Stimulated activated CD4-positive, alpha-beta T cell treated with anti-CD3 and anti-CD28 coated beads, Interleukin-2, amount 100 ng/mL, for 24 hours (primary cell): ENCODE measurements around the gene CCDC47.
A peak's percentile ranks its signal among the peaks of the same experiment; 100 is the strongest.

ENCODE experiments used
- DNase-seq, 2 donors: peaks; one replicate each; pipeline ENCODE4 v3.0.0-alpha.2; 2020

The CCDC47 gene

DNA sequence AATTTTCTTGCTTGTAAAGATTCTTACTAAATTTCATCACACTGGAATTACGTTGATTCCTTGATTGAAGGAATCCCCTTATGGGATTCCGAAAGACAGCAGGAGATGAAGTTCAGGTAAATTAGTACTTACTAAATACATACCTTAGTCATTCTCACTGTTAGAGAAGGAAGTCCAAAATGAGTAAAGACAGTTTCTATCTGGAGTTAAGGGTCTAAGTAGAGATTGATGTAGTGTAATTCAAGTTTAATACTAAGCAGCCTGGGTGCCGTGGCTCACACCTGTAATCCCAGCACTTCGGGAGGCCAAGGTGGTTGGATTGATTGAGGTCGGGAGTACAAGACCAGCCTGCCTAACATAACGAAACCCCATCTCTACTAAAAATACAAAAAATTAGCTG, 10.1 kb upstream of the CCDC47 start:
- no peak for DNase-seq

DNA sequence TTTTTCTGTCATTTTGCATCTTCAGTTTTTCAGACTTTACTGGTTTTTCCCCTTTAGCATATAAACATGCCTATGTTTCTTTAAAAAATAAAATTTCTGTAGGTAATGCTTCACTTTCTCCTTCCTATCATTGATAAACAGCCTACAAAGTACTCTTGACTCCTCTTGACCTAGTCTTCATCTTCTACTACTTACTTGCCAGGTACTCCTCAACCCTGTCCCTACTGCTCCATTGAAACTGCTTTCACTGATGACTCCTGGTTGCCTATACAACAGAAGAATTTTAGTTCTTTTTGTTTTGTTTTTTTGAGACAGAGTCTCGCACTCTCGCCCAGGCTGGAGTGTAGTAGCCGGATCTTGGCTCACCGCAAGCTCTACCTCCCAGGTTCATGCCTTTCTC, 7.5 kb upstream of the CCDC47 start:
- no peak for DNase-seq

DNA sequence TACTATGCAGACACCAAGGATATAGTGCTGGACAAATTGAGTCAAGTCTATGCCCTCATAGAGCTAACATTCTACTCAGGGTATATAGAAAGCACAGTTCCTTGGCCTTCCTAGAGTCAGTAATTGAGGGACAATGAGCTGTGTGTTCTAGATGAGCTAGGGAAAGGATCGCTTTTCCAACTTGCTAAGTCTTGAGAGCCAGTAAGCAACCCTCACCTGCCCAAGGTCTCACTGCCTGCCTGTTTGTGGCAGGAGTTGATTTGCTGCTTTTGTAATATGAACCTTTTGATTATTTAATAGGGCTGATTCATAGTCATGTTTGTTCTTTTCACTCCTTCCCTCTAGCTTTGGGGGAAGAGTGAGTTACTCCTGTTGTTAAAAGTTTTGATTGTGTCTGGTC, 7.1 kb upstream of the CCDC47 start:
- no peak for DNase-seq

DNA sequence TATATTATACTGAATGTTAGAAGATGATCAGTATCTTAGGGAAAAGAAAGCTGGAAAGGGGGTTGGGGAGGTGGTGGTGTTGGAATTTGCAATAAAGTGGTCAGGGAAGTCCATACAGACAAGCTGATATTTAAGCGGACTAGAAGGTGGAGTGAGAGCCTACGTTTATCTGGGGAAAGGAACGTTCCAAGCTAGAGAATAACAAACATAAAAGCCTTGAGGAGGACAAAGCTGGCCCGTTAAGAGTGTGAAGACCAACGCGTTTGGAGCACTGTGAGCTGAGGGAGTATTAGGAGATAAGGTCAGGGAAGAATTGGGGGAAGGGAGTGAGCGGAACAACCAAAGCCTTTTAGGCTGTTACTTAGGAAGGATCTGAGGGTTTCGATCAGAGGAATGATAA, 2.0 kb upstream of the CCDC47 start:
- DNase-seq, result no peak

DNA sequence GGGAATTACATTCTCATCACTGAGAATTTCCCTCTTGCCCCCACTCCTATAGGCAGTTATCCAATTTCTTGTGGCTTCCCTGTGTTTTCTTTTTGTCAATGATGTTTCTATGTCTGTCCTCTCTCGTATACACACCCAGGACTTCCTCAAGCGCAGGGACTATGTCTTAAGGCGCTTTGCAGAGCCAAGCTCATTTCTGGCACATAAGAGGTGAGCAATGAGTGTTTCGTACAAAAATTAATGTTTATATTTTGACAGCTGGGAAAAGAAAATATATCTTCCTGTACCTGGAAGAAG, 1.5 kb upstream of the CCDC47 start:
- DNase-seq, result no peak

DNA sequence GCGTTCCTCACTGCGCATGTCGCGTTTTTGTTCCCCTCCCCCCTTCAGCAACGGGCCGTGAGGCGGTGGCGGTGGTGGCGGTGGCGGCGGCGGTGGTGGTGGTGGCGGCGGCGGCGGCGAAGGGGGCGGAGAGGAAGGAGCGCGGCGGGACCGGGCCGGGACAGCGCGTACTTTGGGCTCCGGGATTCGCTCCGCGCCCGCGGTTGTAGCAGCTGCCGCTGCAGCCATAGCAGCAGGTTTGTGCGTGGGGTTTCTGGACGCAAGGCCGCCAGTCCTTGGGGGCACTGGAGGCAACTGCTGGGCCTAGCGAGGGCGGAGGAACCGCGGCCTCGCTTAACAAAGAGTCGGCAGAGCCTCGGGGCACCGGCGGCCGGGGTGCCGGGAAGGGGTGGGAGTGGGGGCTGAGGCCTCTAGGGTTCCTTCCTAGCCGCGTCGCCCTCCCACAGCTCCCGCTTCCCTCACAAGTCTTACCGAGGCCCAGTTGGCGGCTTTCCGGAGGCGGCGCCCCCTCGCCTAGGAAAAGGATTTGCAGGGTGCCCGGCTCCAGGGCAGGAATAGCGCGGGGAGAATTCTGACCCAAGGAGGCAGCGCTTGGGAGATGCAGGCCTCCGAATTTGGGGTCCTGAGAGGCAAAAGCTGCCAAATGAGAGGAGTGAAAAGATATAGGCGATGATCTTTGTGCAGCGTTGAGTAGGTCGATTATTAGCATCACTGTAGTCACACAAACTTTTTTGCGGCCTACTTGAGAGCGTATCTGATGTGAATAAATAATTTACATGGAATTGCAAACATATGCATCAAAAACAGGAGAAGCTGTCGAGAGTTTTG, 958 bp upstream of the CCDC47 start, which contains the start of gene DDX42:
TSS of gene DDX42 (plus strand) at position 30 of the 828 bp plus-strand sequence. CDS start 12,880 bp downstream, outside the sequence.
- peak; percentile 91 to 92 for DNase-seq

DNA sequence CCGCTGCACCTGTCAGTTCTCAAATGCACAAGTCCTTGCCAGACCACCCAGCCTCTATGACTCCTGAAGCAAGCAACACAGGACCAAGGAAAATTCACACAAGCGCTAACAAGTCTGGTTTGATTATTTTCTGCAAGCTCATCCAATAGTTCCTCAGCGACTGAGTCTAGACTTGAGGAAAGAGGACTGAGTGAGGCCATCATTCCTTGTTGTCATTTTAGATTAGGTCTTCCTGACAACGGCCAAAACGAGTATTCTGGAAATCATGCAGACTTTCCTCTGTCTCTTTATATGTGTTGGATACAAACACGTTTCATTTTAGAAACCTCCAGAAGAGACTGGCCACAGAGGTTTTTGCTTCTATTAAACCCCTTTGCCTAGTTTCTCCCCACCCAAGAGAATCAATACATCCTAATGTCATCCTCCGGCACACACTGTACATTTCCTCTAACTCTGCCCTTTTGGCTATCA, 561 bp downstream of the CCDC47 start:
- DNase-seq, result no peak

DNA sequence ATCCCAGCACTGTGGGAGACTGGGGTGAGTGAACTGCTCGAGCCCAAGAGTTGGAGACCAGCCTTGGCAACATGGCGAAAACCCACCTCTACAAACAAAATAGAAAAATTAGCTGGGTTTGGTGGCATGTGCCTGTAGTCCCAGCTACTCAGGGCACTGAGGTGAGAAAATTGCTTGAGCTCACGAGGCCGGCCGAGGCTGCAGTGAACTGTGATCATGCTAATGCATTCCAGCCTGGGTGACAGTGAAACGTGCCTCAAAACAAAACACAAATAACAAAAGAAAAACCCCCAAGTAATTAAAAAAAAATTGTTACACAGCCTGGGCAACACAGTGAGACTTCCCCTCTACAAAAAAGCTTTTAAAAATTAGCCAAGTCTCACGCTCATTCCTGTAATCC, 5.0 kb downstream of the CCDC47 start:
- no peak for DNase-seq

DNA sequence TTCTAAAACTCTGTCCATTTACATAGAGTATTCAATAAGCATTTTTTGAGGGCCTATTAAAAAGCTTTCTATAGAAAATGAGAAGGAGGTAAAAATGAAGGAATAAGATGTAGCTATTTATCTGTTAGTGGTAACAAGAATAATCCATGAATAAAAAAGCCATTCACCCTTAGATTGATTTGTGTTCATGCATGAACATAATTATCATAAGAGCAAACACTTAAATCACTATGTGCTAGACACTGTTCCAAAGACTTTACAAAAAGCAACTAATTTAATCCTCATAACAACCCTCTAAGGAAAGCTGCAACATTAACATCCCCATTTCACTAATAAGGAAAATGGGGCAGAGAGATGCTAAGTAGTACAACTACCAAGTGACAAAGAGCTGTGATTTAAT, 6.6 kb downstream of the CCDC47 start:
- DNase-seq, result no peak

DNA sequence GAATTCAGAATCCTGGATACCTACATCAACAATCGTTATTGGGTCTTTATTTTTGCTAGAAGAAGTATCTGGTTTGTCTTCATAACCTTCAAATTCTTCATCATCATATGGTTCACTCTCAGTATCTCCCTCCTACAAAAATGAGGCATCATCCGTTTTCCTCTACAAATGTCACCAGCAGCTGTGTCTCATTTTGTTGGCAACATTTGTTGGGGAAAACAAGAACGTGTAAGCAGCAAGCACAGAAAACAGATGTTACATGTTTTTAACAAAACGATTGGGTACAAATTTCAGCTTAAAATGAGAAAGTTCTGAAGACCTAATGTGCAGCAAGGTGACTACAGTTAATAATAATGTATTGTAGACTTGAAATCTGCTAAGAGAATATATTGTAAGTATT, 8.7 kb downstream of the CCDC47 start:
- no peak for DNase-seq

DNA sequence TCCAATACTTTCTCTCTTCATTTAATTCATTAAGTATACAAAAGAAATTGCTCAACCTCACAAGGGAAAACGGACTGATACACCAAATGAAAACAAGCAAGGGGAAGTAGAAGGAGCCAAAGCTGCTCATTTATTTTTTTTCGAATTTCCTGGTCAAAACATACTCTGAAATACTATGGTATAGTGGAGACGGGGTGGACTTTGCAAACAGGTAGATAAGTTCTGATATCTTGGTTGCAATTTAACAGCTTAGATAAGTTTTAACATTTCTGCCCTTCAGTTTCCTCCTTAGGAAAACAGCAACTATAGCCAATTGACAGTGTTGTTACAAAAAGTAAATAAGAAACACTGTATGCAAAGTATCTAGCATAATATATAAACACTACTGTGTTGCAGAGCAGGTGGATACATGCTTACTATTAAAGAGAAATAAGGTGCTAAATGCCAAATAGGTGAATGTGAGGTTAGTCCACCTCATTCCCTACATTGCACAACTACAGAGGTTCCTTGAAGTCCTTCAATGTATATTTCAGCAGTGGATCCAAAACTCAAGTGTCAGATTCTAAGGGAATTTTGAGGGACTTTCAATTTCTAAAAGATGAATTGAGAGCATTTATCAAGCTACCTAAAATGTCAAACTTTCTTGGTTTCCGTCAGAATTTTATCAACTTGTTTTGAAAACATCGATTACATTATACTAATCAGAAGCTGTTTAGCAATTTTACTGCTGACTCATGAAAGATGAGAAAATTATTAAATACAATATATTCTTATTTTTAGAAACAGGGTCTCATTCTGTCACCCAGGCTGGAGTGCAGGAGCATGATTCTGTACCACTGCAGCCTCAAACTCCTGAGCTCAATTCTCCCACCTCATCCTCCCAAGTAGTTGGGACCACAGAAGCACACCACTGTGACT, 11.0 kb downstream of the CCDC47 start:
- no peak for DNase-seq

DNA sequence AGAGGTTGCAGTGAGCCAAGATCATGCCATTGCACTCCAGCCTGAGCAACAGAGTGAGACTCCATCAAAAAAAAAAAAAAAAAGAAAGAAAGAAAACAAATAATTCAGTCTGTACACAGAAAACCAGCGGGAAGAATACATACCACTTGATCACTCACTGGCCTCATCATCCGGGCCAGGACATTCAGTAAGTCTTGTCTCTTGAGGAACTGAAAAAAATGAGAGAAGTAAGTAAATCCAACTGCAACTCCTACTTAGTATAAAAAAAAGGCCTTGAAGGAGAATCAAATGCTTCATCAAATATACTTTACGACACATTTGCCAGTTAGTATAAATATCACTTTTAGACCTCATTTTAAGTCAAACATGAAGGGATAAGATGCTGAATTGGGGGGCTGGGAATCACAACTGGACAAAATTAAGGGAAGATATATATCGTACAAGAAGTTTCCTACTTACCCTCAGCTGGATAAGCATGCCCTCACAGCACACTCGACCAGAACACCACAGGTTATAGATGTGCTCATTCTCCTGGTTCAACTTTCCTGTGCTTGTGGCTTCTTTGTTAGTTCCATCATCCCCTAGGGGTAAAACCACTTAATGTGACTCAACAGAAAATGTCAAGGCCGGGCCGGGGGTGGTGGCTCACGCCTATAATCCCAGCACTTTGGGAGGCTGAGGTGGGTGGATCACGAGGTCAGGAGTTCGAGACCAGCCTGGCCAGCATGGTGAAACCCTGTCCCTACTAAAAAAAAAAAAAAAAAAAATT, 12.4 kb downstream of the CCDC47 start:
- DNase-seq, result no peak

DNA sequence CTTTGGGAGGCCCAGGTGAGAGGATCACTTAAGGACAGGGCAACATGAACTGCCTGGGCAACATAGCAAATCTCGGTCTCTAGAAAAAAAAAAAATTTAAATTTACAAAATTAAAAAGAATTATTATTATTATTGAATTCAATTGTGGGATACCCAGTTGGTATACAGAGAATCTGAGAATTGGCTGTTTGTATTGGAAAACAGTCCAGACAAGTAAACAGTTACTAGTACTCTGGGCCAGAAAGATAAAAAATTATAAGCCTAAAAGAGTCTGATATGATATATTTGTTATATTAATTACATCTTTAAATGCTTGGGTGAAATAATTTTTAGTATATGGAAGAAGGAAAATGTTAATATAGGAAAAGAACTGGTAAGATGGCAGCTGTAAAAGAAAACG, 15.0 kb downstream of the CCDC47 start:
- DNase-seq, result no peak

DNA sequence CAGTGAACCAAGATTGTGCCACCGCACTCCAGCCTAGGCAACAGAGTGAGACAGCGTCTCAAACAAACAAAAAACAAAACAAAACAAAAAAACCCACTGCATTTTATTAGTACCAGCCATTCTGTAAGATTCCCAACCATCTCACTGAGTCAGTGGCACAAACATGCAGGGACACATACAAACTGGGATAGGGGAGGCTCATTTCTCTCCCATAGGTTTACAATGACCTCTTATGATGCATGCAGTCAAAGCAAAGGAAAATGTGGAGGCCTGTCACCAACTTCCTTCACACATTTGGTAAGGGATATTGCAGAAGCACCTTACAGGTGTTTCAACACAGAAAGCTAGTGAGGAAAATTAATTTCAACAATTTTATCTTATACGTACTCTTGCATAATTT, 19.4 kb downstream of the CCDC47 start:
- no peak for DNase-seq

DNA sequence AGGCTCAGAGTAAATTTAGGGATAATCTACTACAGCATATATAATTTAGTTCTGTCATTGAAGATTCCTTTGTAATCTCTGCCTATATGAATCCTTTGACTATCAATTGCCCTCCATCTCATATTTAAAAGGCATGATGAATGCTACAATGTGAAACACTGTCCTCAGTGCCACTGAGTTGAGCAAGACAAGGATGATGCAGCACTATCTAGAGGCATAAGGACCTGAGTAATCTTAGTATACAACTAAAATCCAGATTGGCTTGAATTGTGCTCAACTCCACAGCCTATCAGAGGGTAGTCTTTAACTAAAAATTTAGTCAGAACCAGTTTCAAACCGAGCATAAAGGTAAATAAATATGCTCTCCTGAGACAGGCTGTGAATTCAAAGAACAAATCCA, 20.2 kb downstream of the CCDC47 start:
- DNase-seq, result no peak

DNA sequence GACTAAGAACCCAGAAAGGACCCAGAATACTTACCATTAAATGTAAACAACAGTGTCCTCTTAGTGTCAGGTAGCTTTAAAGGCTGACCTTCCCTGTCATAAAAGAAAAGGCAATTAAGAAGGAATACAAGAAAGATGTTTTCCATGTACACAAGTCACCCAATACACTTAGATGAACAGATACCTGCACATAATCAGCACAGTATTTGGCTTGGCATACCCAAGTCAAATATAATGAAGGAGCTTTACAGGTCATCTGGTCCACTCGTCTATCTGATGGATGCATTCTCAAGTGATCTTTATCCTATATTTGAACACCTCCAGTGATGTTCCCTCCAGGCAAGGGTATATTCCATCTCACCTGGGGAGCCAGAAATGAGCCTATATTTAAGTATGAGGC, 20.7 kb downstream of the CCDC47 start:
- DNase-seq, result no peak

DNA sequence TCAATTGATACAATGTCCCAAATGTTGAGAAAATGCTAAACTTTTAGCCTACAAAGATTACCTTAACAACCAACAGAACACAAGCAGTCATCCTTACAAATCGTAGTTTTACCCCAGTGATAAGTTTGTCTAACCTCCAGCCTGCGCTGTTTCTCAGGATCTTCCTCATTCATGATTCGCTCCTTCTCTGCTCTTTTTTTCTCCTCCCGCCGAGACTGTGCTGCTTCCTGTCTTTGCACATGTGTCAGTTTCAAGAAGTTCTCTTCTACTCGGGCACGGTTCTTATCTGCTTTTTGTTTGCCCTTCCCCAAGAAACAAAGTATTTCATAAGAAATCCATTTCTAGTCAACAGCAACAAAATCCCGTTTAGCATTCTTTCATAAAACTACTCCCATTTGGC, 21.6 kb downstream of the CCDC47 start:
- DNase-seq, result peak in 1 of 2 donors; percentile 10

DNA sequence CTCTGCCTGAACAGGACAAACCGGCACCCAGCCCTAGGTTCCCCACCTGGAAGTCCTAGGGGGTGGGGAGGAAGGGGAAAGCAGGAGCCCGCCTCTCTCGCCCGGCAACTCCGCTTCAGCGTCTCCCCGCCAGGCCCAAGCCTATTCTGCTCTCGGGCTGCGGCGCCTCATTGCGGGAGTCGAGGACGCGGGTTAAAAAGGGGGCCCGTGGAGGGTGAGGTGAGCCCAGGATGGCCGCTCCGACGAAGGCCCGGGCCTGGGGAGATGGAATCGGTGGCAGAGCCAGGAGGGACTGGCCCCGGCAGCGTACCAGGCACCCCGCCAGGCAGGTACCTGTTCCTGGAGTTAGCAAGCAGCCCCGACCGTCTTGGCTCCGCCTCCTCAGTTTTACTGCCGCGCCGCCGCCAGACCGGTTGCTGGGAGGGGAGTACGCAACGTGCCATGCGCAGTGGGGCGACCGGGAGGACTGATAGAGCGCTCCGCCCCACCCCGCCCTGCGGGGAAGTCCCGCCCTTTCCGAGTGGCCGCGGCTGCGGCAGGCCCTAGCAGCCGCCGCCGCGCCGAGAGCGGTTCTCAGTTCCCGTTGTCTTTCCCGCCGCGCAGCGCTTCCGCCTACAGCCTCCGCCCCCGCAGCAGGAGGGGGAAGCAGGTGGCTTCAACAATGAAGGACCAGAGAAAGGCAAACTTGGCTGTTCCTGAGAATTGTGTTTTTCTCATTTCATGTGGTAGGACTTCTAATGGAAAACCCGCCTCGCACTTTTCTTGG, 31.8 kb downstream of the CCDC47 start, which contains the start of gene STRADA:
TSS of gene STRADA (minus strand) at position 392 of the 766 bp plus-strand sequence. CDS start 13,430 bp downstream, outside the sequence.
- DNase-seq, result peak; percentile 99

DNA sequence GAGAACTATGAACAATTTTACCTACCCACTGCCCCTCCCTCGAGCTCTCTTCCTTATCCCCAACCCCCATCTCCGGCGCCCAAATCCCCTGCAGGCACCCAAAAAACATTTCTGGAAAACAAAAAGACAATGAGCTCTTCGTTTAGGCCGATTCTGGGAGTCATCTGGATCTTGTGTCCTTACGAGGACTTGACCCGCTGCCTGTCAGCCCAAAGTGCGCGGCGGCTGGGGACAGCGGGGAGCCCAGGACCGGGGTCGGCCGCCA, 32.3 kb downstream of the CCDC47 start:
- DNase-seq, result no peak

DNA sequence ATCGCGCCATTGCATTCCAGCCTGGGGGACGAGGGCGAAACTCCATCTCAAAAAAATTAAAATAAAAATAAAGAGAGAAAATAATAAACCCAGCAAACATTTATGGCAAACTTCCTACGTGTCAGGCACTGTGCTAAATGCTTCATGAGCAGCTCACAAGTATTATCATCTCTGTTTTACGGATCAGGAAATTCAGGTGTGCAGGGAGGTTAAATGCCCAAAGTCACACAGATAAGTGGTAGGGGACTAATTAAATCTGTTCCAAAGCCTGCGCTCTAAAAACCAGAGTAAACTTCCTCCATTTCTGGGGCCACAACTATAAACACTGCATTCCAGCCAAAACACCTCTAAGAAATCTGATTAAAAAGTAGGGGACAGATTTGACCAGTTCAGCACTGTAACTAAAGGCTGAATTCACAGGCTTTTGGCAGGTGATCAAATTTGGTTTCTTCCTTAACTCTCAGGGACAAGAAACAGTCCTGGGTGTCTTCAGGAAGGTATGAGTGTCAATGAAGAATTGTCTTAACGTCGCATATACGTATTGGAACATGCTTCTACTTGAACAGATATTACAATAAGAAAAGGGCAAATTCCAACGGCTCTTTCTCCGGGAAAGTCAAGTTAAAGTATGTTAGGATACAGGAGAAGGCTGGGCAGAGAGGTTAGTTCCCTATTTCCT, 32.8 kb downstream of the CCDC47 start:
- no peak for DNase-seq

DNA sequence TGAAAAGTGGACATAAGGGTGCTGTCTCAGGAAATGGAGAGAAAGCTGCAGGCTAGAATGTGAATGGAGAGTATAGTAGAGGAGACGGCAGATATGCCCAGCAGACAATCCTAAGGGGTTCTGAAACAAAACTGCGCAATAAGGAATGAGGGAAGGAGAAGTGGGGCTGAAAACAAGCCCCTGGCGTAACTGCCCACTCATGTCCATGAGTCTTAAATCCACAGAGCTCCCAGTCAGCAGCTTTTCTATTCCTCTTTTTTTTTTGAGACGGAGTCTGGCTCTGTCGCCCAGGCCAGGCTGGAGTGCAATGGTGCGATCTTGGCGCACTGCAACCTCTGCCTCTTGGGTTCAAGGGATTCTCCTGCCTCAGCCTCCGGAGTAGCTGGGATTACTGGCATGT, 37.7 kb downstream of the CCDC47 start:
- no peak for DNase-seq

DNA sequence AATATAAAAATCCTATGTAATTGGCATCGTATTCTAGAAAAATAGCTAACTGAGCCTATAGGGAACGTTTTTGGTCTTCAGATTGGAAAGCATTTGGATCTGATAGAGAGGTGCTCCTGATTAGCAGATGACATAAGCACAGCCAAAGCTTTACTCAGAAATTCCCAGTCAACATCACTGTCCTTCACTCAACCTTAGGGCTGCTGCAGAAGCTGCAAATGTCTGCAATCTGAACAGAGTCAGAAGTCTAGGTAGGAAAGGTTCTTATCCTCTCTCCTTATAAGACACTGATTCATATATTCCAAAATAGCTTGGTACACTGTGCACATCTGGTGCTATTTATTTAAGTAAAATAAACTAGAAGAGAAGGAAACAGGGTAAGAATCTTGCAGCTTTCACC, 51.0 kb downstream of the CCDC47 start:
- DNase-seq, result no peak
